ENCODE results near the gene GPR158. TPM values are rescaled to one million over a fixed set of nuclear protein-coding genes. Genes with fewer than 3 reads are reported as not detected.
A peak's percentile ranks its signal among the peaks of the same experiment; 100 is the strongest.

GPR158 gene
- total and polyA plus RNA-seq, 2 donors from 2014 or later = 0.09 to 0.22 TPM

GRCh38 chr10:25465582-25466372 is 291.0 kb downstream of the GPR158 start:
- Histone ChIP-seq H3K4me1 (ENCODE audit: control insufficient read depth in 2 of 3, insufficient read depth in 2 of 3, low read depth in 1 of 3, low read length in 3 of 3) (no peaks in the 10 kb centered on the region), H3K27me3 (ENCODE audit: control insufficient read depth, insufficient read depth, low read length) (no peaks in the 10 kb centered on the region), H3K27ac (ENCODE audit: low read depth in 2 of 2, low read length in 2 of 2) (no peak overlapping the region), H3K9me3 (ENCODE audit: control insufficient read depth in 2 of 3, insufficient read depth in 1 of 3, low read length in 3 of 3) (no peaks in the 10 kb centered on the region), H3K4me3 (ENCODE audit: low read length in 3 of 3) (no peak overlapping the region), H3K36me3 (ENCODE audit: control insufficient read depth in 2 of 3, insufficient read depth in 3 of 3, low read length in 3 of 3) (no peaks in the 10 kb centered on the region), H3K9ac (ENCODE audit: low read length in 3 of 3) (no peak overlapping the region)
- FAIRE-seq (no peak), DNase-seq (no peak)
- TF ChIP-seq CTCF (IDR thresholded peaks at IDR 0.05; ENCODE audit: borderline replicate concordance, extremely low read depth, insufficient read depth) = no peak
- intact Hi-C loops (cut with DNase I) = no loop called here

- Histone ChIP-seq H3K9me3 (ENCODE audit: control insufficient read depth in 2 of 3, insufficient read depth in 1 of 3, low read length in 3 of 3) (no peaks in the 10 kb centered on the region), H3K27ac (ENCODE audit: low read depth in 2 of 2, low read length in 2 of 2) (no peak overlapping the region), H3K36me3 (ENCODE audit: control insufficient read depth in 2 of 3, insufficient read depth in 3 of 3, low read length in 3 of 3) (no peaks in the 10 kb centered on the region), H3K4me1 (ENCODE audit: control insufficient read depth in 2 of 3, insufficient read depth in 2 of 3, low read depth in 1 of 3, low read length in 3 of 3) (no peaks in the 10 kb centered on the region), H3K9ac (ENCODE audit: low read length in 3 of 3) (no peak overlapping the region), H3K4me3 (ENCODE audit: low read length in 3 of 3) (no peak overlapping the region), H3K27me3 (ENCODE audit: control insufficient read depth, insufficient read depth, low read length) (no peaks in the 10 kb centered on the region)
- DNase-seq (peak in 1 of 5 donors; percentile 4), FAIRE-seq (no peak)
- no peak for TF ChIP-seq CTCF (IDR thresholded peaks at IDR 0.05; ENCODE audit: borderline replicate concordance, extremely low read depth, insufficient read depth)
- intact Hi-C loops (cut with DNase I) = no loop called here
Measured at GRCh38 chr10:25467881-25468280, 293.1 kb downstream of the GPR158 start.

GRCh38 chr10:25481467-25481866 is 306.7 kb downstream of the GPR158 start:
- Histone ChIP-seq H3K4me3 (ENCODE audit: low read length in 3 of 3) (no peak overlapping the region), H3K9me3 (ENCODE audit: control insufficient read depth in 2 of 3, insufficient read depth in 1 of 3, low read length in 3 of 3) (peaks cover 0 to 9% (median 0%) of the 10 kb centered on the region in 3 donors), H3K27me3 (ENCODE audit: control insufficient read depth, insufficient read depth, low read length) (no peaks in the 10 kb centered on the region), H3K9ac (ENCODE audit: low read length in 3 of 3) (no peak overlapping the region), H3K27ac (ENCODE audit: low read depth in 2 of 2, low read length in 2 of 2) (no peak overlapping the region), H3K36me3 (ENCODE audit: control insufficient read depth in 2 of 3, insufficient read depth in 3 of 3, low read length in 3 of 3) (no peaks in the 10 kb centered on the region), H3K4me1 (ENCODE audit: control insufficient read depth in 2 of 3, insufficient read depth in 2 of 3, low read depth in 1 of 3, low read length in 3 of 3) (no peaks in the 10 kb centered on the region)
- TF ChIP-seq CTCF (IDR thresholded peaks at IDR 0.05; ENCODE audit: borderline replicate concordance, extremely low read depth, insufficient read depth) = no peak
- intact Hi-C loops (cut with DNase I) = no loop called here
- DNase-seq (no peak), FAIRE-seq (no peak)
